GM19452 (cell line): ENCODE measurements around the gene BOK.

ENCODE experiments used
- ATAC-seq: cut with Tn5 transposase; IDR thresholded peaks from one replicate; pipeline ENCODE4 v1.9.1; 2021; ENCODE audit not compliant: unreplicated experiment

BOK gene

DNA sequence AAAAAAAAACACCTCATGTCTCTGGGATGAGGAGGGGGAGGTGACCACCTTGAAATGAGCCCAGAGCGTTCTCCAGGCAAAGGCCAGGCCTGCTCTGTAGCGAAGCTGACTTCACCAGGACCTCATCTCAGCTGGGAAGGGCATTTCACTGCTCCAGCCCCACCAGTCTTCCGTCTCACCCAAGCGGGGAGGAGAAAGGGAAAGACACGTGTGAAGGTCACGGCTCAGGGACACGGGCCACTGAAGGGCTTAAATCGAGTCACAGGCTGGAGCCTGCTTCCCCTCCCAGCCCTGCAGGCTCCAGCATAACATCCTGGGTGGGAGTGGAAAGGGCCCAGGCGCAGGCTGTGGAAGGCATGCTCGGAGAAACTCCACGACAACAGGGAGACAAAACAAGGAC lies 60.3 kb downstream of the BOK start:
- no peak for ATAC-seq

DNA sequence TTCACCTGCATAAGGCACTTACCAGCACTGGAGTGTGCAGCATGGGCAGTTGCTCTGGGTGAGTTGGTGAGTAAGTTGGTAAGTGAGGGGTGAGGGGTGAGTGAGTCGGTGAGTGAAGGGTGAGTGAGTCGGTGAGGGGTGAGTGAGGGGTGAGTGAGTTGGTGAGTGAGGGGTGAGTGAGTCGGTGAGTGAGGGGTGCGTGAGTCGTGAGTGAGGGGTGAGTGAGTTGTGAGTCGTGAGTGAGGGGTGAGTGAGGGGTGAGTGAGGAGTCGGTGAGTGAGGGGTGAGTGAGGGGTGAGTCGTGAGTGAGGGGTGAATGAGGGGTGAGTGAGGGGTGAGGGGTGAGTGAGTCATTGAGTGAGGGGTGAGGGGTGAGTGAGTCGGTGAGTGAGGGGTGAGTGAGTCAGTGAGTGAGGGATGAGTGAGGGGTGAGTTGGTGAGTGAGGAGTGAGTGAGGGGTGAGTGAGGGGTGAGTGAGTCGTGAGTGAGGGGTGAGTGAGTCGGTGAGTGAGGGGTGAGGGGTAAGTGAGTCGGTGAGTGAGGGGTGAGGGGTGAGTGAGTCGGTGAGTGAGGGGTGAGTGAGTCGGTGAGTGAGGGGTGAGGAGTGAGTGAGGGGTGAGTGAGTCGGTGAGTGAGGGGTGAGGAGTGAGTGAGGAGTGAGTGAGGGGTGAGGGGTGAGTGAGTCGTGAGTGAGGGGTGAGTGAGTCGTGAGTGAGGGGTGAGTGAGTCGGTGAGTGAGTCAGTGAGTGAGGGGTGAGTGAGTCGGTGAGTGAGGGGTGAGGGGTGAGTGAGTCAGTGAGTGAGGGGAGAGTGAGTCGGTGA lies 61.3 kb downstream of the BOK start:
- ATAC-seq = no peak

DNA sequence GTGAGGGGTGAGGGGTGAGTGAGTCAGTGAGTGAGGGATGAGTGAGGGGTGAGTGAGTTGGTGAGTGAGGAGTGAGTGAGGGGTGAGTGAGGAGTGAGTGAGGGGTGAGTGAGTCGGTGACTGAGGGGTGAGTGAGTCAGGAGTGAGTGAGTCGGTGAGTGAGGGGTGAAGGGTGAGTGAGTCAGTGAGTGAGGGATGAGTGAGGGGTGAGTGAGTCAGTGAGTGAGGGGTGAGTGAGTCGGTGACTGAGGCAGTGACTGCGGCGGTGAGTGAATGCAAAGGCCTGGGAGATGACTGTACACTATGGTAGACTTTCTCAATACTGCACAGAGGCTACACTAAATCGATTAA lies 61.8 kb downstream of the BOK start:
- no peak for ATAC-seq
